ENCODE data around the gene TCERG1L. TPM values are rescaled to one million over a fixed set of nuclear protein-coding genes. Genes with fewer than 3 reads are reported as not detected.

Gene TCERG1L
- polyA plus RNA-seq, 1 experiment, result not detected

DNA sequence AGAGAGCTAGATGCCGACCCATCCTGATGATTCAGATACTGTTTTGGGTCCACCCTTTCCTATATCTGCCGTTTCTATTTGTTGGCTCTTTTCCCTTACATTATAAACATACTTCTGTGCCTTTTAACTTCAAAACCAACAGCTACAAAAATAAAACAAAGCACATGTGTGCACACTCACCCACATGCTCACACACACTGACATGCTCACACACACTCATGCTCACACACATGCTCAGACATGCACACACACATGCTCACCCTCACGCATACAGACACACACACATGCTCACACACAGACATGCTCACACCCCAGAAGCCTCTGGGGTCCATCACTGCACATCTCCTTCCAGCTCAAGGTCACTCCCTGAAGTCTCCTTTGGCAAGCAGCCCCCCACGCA, 88.1 kb downstream of the TCERG1L start:
- no peak overlapping the region for H3K4me3 ChIP-seq (ENCODE audit: low read depth, low read length)
- POLR2A ChIA-PET, result no interaction called here
- DNase-seq (ENCODE audit: low read depth), result no peak
- no peak for TF ChIP-seq CTCF (IDR thresholded peaks at IDR 0.05; ENCODE audit: insufficient read depth, low read depth, low read length)
- H3K27me3 ChIP-seq (ENCODE audit: control insufficient read depth, insufficient read depth, low read length), result no peaks in the 10 kb centered on the region
- CTCF ChIA-PET, result no interaction called here
- H3K36me3 ChIP-seq (ENCODE audit: control insufficient read depth, insufficient read depth, low read length), result no peaks in the 10 kb centered on the region

DNA sequence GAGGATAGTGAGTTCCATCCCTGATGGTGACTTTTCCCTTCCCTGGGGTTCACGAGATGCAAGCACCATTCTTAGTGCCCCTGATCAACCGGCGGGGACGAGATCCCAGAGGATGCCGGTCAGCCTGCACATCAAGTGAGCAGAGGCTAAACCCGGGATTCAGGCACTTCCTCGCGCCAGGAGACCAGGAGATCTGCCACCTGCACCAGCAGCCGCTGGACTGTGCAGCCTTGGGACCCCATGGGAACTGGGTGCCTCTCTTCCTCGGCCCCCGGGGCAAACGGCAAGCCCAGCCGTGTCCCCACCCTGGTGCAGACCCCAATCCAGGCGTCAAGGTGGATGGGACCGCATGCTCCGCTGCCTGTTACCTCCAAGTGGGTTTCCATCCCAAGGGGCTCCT, 88.5 kb downstream of the TCERG1L start:
- ChIA-PET POLR2A (no interaction called here), CTCF (no interaction called here)
- DNase-seq (ENCODE audit: low read depth), result no peak
- H3K27me3 ChIP-seq (ENCODE audit: control insufficient read depth, insufficient read depth, low read length), result no peaks in the 10 kb centered on the region
- no peak overlapping the region for H3K4me3 ChIP-seq (ENCODE audit: low read depth, low read length)
- no peaks in the 10 kb centered on the region for H3K36me3 ChIP-seq (ENCODE audit: control insufficient read depth, insufficient read depth, low read length)
- TF ChIP-seq CTCF (IDR thresholded peaks at IDR 0.05; ENCODE audit: insufficient read depth, low read depth, low read length), result no peak

GRCh38 chr10:131221632-131222277, 89.8 kb downstream of the TCERG1L start:
- H3K27me3 ChIP-seq (ENCODE audit: control insufficient read depth, insufficient read depth, low read length), result no peaks in the 10 kb centered on the region
- H3K4me3 ChIP-seq (ENCODE audit: low read depth, low read length), result no peak overlapping the region
- CTCF ChIA-PET, result no interaction called here
- POLR2A ChIA-PET, result no interaction called here
- no peak for DNase-seq (ENCODE audit: low read depth)
- no peak for TF ChIP-seq CTCF (IDR thresholded peaks at IDR 0.05; ENCODE audit: insufficient read depth, low read depth, low read length)
- H3K36me3 ChIP-seq (ENCODE audit: control insufficient read depth, insufficient read depth, low read length), result no peaks in the 10 kb centered on the region

DNA sequence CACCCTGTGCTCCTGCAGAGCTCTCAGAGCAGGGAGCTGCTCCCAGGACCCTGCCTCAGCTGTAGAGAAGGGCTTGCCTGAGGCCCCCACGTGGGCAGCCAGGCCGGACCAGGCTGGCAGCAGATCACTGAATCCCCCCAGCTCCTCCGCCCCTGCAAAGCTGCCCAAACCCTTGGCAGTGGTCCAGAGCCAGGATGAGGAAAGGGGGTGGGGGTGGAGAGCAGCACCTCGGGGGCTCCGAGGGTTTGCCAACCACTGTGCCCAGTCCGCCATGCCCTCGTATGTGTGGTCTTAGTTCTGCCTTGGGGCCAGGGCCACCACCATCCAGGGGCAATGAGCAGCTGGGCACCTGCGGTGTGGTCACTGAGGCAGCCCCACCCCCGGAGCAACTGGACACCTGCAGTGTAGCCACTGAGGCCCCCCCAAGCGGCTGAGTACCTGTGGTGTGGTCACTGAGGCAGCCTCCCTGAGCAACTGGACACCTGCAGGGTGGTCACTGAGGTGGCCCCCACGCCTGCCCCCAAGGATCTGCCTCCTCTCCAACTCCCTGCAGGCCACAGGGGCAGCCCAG, 90.8 kb downstream of the TCERG1L start:
- no peak for TF ChIP-seq CTCF (IDR thresholded peaks at IDR 0.05; ENCODE audit: insufficient read depth, low read depth, low read length)
- no peak for DNase-seq (ENCODE audit: low read depth)
- CTCF ChIA-PET, result no interaction called here
- Histone ChIP-seq H3K4me3 (ENCODE audit: low read depth, low read length) (no peak overlapping the region), H3K36me3 (ENCODE audit: control insufficient read depth, insufficient read depth, low read length) (no peaks in the 10 kb centered on the region), H3K27me3 (ENCODE audit: control insufficient read depth, insufficient read depth, low read length) (no peaks in the 10 kb centered on the region)
- POLR2A ChIA-PET, result no interaction called here

GRCh38 chr10:131219955-131220489, 91.5 kb downstream of the TCERG1L start:
- DNase-seq (ENCODE audit: low read depth), result no peak
- POLR2A ChIA-PET, result no interaction called here
- Histone ChIP-seq H3K36me3 (ENCODE audit: control insufficient read depth, insufficient read depth, low read length) (no peaks in the 10 kb centered on the region), H3K4me3 (ENCODE audit: low read depth, low read length) (no peak overlapping the region), H3K27me3 (ENCODE audit: control insufficient read depth, insufficient read depth, low read length) (no peaks in the 10 kb centered on the region)
- CTCF ChIA-PET, result no interaction called here
- no peak for TF ChIP-seq CTCF (IDR thresholded peaks at IDR 0.05; ENCODE audit: insufficient read depth, low read depth, low read length)

Measured in BJ (cell line).